GM19467 (cell line): ENCODE measurements around the gene ZFR.

ENCODE experiments used
- ATAC-seq: cut with Tn5 transposase; IDR thresholded peaks from one replicate; pipeline ENCODE4 v1.9.1; 2021; ENCODE audit warnings: mild to moderate bottlenecking, moderate library complexity; ENCODE audit not compliant: unreplicated experiment

The ZFR gene

DNA sequence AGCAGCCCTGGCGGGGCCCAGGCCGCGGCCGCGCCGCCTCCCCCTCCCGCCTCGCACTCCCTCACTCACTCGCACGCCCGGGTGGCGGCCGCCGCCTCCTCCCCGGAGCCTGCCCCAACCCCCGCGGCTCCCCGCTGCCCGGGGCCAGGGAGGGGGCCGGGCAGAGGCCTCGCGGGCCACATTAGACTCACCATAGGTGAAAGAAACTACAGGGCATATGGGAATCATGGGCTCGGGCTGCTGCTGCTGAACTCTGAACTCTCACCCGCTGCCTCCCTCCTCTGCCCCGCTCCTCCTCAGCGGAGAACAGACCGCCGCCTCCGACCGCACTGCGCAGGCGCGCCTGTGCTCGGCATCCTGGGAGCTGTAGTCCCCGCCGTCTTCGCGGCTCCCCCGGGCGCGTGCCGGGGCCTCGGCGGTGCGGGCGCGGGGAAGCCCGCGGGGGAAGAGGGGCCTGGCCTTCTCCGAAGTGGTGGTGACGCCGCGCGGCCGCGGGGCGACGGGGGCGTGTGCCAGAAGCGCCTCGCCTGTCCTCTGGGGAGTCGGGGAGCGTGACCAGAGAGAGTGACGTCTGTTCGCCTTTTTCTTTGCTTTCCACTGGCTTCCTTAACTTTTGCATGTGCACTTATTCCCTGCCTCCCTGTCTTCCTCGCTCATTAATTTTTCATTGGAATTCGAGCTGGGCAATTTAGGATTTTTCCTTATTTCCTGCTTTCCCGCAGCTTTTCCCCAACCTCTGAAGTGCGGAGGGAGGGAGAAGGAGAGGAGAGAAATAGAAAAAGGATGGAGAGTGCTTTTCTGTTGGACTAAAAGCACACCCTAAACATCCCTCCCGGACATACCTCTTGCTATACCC, at the start of gene ZFR:
TSS of gene ZFR (minus strand) at position 310 of the 856 bp plus-strand sequence. CDS start at position 228, 82 bp downstream.
- ATAC-seq: peak; percentile 76

DNA sequence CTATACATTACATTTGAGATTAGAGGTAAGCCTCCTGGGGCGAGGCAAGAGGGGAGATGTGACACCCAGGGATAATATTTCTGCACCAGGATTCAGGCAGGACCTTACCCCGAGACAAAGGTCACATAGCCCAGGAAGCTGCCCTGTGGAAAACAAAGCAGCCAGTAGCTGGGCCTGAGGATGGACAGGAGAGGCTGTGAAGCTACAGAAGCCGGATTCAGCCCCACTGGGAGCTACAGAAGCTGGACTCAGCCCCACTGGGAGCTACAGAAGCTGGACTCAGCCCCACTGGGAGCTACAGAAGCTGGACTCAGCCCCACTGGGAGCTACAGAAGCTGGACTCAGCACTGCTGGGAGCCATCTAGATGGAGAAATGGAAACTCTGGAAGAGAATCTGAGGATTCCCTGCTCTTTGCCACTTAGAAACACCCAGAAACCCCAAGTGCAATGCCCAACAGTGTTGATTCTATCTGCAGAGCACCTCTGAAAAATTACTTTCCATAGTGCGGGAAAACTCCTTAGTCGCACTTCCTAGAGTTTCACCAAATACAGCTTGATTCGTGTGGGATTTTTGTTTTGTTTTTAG, 46.5 kb upstream of the ZFR start:
- ATAC-seq: no peak

DNA sequence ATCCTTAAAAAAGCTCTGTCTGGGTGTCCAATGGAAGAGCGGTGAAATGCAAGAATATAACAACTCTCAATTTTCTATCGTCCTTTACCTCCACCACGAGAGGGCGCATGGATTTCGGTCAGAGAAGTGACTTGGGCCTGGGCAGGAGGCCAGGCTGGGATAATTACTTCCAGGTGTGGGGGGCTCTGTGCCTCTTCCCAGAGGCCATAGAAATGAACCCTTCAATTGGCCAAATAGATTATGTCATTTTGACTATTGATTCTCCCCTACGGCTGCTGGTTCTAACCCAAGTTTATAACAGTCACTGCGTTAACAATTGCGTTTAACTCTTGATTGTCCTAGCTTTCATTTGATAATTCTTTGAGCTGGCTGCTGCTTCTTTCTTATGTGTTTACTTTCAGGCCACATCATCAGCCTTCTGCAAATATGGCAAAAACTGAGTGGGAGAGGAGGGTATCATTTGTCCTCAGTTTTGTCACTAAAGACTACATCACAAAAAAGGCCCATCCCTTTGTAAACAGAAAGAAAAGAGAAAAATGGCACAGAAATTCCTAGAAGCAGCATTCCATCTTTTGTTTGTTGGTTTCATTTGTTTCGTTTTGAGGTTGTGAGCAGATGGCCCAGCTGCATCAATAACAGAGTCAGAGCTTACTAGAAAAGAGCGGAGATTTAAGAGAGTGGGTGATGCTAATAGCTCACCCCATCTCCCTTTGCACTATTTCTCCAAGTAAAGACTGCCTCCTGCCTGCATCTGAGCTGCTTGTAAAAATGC, 45.4 kb upstream of the ZFR start:
- ATAC-seq: no peak

DNA sequence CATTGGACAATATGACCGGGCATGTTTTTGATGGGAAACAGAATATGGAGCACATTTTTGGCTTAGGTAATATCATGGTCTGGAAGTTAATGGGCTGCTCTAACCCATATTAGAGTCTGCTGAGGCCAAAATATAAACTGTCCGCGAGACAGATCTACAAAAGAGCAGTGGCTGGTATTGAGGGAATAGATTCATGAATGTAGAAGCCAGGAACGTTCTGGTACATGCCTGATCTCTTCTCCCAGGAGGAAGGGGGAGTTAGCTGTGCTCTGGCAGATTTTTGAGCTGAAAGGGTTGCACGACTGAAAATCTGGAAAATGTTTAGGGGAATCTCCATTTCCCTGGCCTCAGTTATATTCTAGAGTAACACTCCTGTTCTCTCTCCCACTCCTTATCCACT, 42.9 kb upstream of the ZFR start:
- no peak for ATAC-seq

DNA sequence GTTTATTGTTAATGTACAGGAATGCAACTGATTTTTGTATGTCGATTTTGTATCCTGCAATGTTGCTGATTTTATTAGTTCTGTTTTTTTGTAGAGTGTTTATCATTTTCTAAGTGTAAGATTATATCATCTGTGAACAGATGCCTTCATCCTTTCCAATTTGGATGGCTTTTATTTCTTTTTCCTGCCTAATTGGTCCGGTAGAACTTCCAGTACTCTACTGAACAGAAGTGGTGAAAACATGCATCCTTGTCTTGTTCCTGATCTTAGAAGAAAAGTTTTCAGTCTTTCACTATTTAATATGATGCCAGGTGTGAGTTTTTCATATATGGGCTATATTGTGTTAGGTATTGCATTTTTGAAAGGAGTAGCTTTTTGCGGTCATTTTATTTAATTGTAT, 42.5 kb upstream of the ZFR start:
- no peak for ATAC-seq

DNA sequence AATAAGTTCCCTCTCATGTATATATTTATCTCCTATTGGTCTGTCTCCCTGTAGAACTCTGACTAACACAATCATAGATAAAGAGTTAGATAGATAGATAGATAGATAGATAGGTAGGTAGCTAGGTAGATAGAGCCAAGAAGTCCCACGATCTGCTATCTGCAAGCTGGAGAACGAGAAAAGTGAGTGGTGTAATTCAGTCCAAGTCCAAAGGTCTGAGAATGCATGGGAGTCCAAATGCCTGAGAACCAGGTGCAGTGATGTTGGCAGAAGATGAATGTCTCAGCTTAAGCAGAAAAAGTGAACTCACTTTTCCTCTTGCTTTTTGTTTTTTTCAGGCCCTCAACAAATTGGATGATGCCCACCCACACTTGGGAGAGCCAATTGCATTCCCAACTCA, 37.7 kb upstream of the ZFR start:
- no peak for ATAC-seq

DNA sequence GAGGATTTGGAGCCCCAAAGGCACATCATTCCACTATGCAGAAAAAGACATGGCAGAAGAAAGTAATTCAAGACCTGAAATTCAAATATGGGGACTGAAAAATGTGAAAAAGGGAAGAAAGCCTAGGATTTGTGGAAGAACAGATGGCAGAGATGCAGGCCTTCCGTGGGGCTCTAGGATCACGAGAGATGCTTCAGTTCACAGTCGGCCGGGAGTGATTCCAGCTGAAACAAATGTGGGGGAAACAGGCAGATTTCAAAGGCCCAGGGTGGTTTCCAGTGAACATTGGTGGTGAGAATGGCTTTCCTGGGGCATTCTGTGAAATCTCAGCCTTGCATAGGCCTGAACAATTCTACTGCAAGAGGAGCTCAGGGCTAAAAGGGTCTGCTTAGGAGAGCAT, 34.6 kb upstream of the ZFR start:
- no peak for ATAC-seq

DNA sequence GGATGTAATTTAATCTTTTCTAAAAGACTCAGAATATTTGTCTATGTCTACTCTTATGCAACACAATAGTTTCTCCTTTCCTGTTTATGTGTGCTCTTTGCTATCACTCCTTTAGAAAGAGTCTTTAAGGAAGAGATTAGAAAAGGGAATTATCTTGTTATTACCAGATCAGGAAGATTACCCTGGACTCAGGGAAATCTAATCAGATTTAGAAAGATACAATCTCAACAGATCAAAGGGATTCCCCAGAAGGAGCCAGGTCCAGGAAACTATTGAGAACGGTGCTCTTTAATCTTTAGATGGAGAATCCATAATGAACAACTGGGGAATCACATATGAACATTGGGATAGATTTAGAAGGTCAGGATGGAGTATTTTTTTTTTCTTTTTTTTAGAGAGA, 32.4 kb upstream of the ZFR start:
- ATAC-seq: no peak

DNA sequence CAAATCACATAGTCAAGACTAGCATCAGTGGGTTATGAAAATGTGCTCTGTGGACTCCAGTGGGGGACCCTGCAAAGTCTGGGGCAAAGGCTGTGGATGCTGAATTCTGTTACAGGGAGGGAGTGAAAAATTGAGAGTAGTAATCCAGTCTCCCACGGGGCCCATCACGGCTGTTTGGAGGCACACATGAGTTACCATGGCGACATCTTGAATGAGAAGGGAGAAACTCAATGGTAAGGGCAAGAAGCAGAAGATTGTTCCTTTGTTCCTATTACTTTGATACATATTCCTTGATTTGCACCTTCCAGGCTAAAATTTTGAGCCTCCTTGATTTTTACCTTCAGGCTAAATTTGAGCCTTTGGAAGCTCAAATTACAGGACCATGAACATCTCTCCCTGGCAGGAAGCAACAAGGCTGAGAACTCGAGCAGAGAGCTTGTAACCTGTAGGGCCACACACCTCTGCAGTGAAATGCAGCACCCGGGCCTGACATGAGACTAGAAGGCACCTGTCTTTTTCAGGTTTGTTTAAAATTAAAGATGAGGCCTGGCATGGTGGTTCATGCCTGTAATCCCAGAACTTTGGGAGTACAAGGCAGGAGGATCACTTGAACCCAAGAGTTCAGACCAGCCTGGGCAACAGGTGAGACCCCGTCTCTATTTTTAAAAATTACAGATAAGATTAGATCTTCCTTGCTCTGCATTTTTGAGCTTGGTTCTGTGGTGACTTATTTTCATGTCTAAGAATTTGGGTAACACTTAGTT, 31.0 kb upstream of the ZFR start:
- no peak for ATAC-seq

DNA sequence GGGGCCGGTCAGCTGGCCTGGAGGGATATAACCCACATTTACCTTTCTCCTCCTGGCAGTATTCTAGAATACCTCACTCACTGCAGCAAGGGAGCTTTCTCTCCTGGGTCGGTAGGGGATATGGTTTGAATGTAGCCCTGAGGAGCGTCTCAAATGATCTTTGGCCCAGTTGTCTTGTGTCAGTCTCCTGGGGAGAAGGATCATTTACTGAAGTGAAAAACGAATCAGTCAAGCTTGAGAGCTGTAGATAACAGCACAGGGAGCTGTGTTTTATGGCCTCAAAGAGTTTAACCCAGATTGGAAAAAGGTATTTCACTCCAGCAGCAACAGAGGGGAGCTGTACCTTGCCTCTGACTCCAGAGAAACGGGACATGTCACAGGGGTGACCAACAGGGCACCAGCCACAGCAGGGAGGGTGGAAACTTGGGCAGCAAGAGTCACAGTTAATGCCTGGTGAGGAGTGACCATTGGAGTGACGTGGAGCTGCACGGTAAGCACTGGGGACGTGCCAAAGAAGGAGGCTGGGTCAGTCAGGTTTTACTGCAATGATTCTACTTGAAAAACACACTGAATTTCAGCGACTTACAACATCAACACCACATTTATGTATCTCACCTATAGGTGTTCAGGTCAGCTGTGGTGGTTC, 29.8 kb upstream of the ZFR start:
- ATAC-seq: no peak

DNA sequence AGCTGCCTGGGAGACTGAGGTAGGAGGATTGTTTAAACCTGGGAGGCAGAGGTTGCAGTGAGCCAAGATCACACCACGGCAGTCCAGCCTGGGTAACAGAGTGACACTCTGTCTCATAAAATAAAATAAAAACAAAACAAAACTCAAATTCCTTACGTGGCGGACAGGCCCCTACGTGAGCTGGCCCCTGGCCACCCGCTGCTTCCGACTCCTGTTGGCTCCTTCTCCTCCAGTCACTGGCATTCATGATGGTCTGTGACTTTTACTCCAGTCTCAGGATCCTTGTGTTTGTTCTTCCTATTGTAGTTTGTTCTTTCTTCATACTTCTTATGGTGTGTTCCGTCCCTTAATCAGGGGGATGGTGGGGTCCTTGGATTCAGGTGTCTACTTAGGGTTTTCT, 28.5 kb upstream of the ZFR start:
- no peak for ATAC-seq

DNA sequence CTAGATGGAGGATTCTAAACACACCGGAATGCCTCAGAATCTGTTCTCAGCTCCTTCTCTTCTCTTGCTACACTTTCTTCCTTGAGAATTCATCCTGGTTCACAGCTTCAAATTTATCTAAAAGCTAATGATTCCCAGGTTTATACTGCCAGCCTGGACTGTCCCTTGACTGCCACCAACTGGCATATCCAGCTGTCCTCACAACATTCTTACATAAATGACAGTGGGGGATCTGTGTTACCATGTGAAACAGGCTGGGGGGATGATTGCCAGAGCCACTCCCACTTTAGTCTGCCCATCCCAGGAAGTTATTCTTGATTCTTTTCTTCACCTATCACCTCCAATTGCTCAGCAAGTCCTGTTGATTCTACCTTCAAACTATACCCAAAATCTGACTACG, 27.2 kb upstream of the ZFR start:
- no peak for ATAC-seq

DNA sequence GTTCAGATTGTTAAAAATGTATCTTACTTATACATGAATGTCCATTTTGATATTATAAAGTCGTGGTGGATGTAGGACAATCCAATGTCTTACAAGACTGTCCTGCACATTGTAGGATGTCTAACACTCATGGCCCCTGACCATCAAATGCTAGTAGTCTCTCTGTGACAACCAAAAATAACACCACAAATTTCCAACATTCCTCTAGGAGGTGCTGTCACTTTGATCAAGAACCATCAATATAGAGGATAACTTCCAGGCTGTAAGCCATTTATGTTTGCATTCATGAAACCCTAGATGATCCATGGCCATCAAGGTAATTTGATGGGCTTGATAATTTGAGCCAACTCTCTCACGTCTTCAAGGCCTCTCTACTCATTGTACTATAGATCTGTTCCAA, 20.5 kb upstream of the ZFR start:
- no peak for ATAC-seq

DNA sequence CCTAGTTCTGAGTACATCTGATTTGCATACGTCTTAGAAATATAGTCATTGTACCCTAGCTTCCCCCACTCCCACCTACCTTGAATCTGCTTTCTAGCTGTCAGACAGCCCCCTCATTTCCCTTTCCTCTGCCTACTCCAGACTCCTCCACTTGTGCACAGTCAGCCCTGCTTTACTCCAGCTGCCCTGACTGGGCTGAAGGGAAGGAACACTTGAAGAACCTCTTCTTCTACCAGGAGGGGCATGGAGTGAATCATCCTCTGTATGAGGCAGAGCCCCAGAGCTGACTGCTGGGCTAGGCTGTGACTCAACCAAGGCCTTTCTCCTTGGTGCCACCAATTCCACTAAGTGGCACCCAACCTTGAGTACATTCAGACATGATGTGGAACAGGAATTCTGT, 18.1 kb upstream of the ZFR start:
- no peak for ATAC-seq

DNA sequence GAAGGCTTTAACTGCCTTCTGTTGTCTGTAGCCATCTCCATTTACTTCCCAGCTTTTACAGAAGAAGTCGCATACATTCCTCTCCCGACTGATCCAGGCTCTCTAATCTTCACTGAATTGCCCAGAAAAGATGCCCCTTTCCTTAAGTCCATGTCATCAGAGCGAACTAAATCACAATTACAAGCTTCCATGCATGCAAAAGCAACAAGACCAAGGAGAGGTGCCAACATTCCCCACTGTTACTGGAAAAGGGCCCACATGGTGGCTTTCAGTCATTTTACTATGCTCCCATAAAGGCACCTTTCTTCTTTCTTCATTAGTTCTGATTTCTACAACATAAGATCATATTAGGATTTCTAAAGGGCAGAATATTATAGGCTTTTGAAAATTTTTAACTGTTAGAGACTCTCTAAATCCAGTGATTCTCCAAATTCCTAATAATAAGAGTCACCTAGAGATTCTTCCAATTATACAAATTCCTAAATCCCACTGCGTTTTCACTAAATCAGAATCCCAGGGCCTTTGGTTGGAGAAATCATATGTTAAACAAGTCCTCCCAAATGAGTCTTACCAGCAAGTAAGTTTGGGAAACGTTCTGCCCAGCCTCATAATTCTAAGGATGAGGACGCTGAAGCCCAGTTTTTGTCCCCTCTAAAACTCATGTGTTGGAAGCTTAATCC, 17.0 kb upstream of the ZFR start:
- ATAC-seq: no peak

DNA sequence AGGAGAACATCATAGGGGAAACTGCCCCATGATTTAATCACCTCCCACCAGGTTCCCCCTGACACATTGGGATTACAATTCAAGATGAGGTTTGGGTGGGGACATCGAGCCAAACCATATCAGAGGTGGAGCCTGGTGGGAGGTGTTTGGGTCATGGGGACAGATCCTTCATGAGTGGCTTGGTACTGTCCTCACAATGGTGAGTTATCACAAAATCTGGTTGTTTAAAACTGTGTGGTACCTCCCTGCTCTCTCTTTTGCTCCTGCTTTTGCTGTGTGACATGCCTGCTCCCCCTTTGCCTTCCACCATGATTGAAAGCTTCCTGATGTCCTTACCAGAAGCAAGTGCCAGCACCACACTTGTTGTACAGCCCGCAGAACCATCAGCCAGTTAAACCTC, 16.2 kb upstream of the ZFR start:
- ATAC-seq: no peak

DNA sequence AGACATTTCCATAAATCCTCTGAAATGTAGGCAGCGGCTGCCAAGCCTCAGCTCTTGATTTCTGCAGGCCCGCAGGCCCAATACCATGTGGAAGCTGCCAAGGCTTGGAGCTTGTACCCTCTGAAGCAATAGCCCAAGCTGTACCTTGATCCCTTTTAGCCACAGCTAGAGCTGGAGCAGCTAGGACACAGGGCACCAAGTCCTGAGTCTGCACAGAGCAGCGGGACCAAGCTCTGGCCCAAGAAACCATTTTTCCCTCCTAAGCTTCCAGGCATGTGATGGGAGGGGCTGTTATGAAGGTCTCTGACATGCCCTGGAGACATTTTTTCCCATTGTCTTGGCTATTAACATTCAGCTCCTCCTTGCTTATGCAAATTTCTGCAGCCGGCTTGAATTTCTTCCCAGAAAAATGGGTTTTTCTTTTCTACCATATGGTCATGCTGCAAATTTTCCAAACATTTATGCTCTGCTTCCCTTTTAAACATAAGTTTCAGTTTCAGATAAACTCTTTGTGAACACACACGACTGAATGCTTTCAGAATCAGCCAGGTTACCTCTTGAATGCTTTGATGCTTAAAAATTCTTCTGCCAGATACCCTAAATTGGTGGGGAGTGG, 14.4 kb upstream of the ZFR start:
- no peak for ATAC-seq

DNA sequence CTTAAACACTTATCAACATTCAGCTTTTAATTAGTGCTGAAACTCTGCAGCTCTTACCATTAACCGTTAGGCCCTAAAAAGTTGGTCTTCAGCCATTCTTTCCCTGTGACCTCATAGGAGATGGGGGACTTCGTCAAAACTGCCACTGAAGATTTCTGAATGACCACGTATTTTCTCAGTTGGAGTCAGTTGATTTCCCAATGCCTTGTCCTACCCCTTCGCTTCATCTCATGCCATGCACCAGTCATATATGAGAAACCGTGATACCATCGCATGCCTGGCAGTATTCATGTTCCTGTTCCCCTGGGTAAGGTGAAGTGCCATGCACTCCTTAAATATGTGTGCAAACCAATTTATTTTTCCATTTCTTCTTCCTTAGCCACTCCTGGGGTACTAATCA, 10.8 kb upstream of the ZFR start:
- no peak for ATAC-seq

DNA sequence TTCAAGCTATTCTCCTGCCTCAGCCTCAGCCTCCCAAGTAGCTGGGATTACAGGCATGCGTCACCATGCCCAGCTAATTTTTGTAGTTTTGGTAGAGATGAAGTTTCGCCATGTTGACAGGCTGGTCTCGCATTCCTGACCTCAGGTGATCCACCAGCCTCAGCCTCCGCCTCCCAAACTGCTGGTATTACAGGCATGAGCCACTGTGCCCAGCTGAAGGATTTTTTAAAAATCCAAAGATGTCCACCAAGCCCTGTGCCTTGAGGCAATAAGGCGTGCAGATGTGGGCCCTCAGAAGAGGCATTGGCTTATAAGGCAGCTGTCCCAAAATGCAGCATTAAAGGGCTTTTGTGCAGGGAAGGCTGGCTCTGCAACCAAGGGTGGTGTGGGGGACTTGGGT, 10.3 kb upstream of the ZFR start:
- ATAC-seq: no peak

DNA sequence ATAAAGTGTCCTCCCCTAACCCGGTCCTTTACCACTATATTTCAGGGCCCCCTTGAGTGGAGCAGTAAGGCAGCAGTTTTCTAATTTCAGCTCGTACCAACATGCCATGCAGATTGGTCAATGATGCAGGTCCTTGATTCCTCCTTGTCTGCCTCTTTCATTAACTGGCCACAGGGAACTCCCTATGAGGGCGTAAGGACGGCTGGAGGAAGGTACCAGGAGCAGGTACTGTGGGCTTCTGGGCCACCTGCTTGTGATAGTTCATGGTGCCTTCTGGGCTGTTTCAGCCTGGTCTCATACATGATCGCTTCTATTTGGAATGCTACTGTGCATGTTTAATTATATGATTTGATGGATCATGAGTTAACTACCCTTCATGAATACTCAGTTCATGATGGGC, 9.4 kb upstream of the ZFR start:
- no peak for ATAC-seq
